HEK293 (cell line): ENCODE measurements around the gene ZFYVE19.

Experiments used
- BCL11A ChIP-seq: fragments of 450-650 bp; formaldehyde crosslinking; IDR thresholded peaks from 2 replicates; pipeline ENCODE4 v1.5.1; 2016; ENCODE audit warnings: low read depth, missing biosample characterization, missing genetic modification characterization
- HOXD13 ChIP-seq: sonication (generic); formaldehyde crosslinking; IDR thresholded peaks from 2 replicates; pipeline ENCODE4 v1.8.0; 2022; ENCODE audit warnings: missing genetic modification reagents, borderline replicate concordance
- KLF10 ChIP-seq: fragments of 450-650 bp; IDR thresholded peaks from 2 replicates; pipeline ENCODE4 v1.5.1; 2018; ENCODE audit warnings: missing biosample characterization, mild to moderate bottlenecking, missing genetic modification characterization
- KLF7 ChIP-seq: fragments of 450-650 bp; formaldehyde crosslinking; IDR thresholded peaks from 2 replicates; pipeline ENCODE4 v1.5.1; 2016; ENCODE audit warnings: missing biosample characterization, missing genetic modification characterization, borderline replicate concordance
- MZF1 ChIP-seq: fragments of 450-650 bp; formaldehyde crosslinking; IDR thresholded peaks from 2 replicates; pipeline ENCODE4 v1.5.1; 2017; ENCODE audit warnings: missing biosample characterization, missing genetic modification characterization, borderline replicate concordance
- SALL2 ChIP-seq: fragments of 450-650 bp; formaldehyde crosslinking; IDR thresholded peaks from 2 replicates; pipeline ENCODE4 v1.5.0; 2017; ENCODE audit warnings: missing biosample characterization, mild to moderate bottlenecking, missing genetic modification characterization, borderline replicate concordance
- YY1 ChIP-seq: fragments of 450-650 bp; formaldehyde crosslinking; IDR thresholded peaks from 2 replicates; pipeline ENCODE4 v1.5.1; 2018; ENCODE audit warnings: missing biosample characterization, missing genetic modification characterization
- ZBTB20 ChIP-seq: fragments of 450-650 bp; formaldehyde crosslinking; IDR thresholded peaks from 2 replicates; pipeline ENCODE4 v1.5.1; 2016; ENCODE audit warnings: missing biosample characterization, missing genetic modification characterization
- ZBTB8A ChIP-seq: fragments of 450-650 bp; formaldehyde crosslinking; IDR thresholded peaks from 2 replicates; pipeline ENCODE4 v1.5.1; 2016; ENCODE audit warnings: missing biosample characterization, missing genetic modification characterization
- ZIC2 ChIP-seq: fragments of 450-650 bp; formaldehyde crosslinking; IDR thresholded peaks from 2 replicates; pipeline ENCODE4 v1.5.1; 2016; ENCODE audit warnings: missing biosample characterization, missing genetic modification characterization
- ZNF10 ChIP-seq: fragments of 450-650 bp; formaldehyde crosslinking; IDR thresholded peaks from 2 replicates; pipeline ENCODE4 v1.5.1; 2017; ENCODE audit warnings: missing biosample characterization, missing genetic modification characterization
- ZNF2 ChIP-seq: fragments of 450-650 bp; formaldehyde crosslinking; IDR thresholded peaks from 2 replicates; pipeline ENCODE4 v1.5.1; 2016; ENCODE audit warnings: missing biosample characterization, missing genetic modification characterization
- ZNF202 ChIP-seq: fragments of 450-650 bp; formaldehyde crosslinking; IDR thresholded peaks from 2 replicates; pipeline ENCODE4 v1.5.1; 2016; ENCODE audit warnings: missing biosample characterization, missing genetic modification characterization, borderline replicate concordance
- ZNF221 ChIP-seq: fragments of 450-650 bp; formaldehyde crosslinking; IDR thresholded peaks from 2 replicates; pipeline ENCODE4 v1.5.1; 2017; ENCODE audit warnings: missing biosample characterization, missing genetic modification characterization, borderline replicate concordance
- ZNF239 ChIP-seq: fragments of 450-650 bp; formaldehyde crosslinking; IDR thresholded peaks from 2 replicates; pipeline ENCODE4 v1.5.1; 2016; ENCODE audit warnings: missing biosample characterization, missing genetic modification characterization
- ZNF266 ChIP-seq: fragments of 450-650 bp; formaldehyde crosslinking; IDR thresholded peaks from 2 replicates; pipeline ENCODE4 v1.5.1; 2016; ENCODE audit warnings: missing biosample characterization, missing genetic modification characterization, low read depth
- ZNF292 ChIP-seq: fragments of 450-650 bp; formaldehyde crosslinking; IDR thresholded peaks from 2 replicates; pipeline ENCODE4 v1.5.1; 2016; ENCODE audit warnings: low read depth, missing biosample characterization, missing genetic modification characterization, borderline replicate concordance
- ZNF302 ChIP-seq: fragments of 450-650 bp; formaldehyde crosslinking; IDR thresholded peaks from 2 replicates; pipeline ENCODE4 v1.5.1; 2016; ENCODE audit warnings: missing biosample characterization, missing genetic modification characterization, low read depth
- ZNF391 ChIP-seq: fragments of 450-650 bp; formaldehyde crosslinking; IDR thresholded peaks from 2 replicates; pipeline ENCODE4 v1.5.1; 2016; ENCODE audit warnings: low read depth, missing biosample characterization, missing genetic modification characterization, borderline replicate concordance
- ZNF404 ChIP-seq: fragments of 450-650 bp; formaldehyde crosslinking; IDR thresholded peaks from 2 replicates; pipeline ENCODE4 v1.5.1; 2017; ENCODE audit warnings: missing biosample characterization, missing genetic modification characterization
- ZNF416 ChIP-seq: fragments of 450-650 bp; formaldehyde crosslinking; IDR thresholded peaks from 2 replicates; pipeline ENCODE4 v1.5.1; 2016; ENCODE audit warnings: missing biosample characterization, missing genetic modification characterization
- ZNF521 ChIP-seq: fragments of 450-650 bp; formaldehyde crosslinking; IDR thresholded peaks from 2 replicates; pipeline ENCODE4 v1.5.1; 2017; ENCODE audit warnings: missing biosample characterization, mild to moderate bottlenecking, missing genetic modification characterization
- ZNF530 ChIP-seq: fragments of 450-650 bp; formaldehyde crosslinking; IDR thresholded peaks from 2 replicates; pipeline ENCODE4 v1.5.1; 2016; ENCODE audit warnings: low read depth, missing biosample characterization, missing genetic modification characterization
- ZNF585B ChIP-seq: fragments of 450-650 bp; formaldehyde crosslinking; IDR thresholded peaks from 2 replicates; pipeline ENCODE4 v1.5.1; 2016; ENCODE audit warnings: missing biosample characterization, missing genetic modification characterization
- ZNF629 ChIP-seq: fragments of 450-650 bp; formaldehyde crosslinking; IDR thresholded peaks from 2 replicates; pipeline ENCODE4 v1.5.1; 2017; ENCODE audit warnings: missing biosample characterization, missing genetic modification characterization
- ZNF776 ChIP-seq: fragments of 450-650 bp; formaldehyde crosslinking; IDR thresholded peaks from 2 replicates; pipeline ENCODE4 v1.5.0; 2017; ENCODE audit warnings: missing biosample characterization, missing genetic modification characterization, borderline replicate concordance
- ZNF837 ChIP-seq: fragments of 450-650 bp; formaldehyde crosslinking; IDR thresholded peaks from 2 replicates; pipeline ENCODE4 v1.5.1; 2016; ENCODE audit warnings: missing biosample characterization, missing genetic modification characterization
- ZNF843 ChIP-seq: fragments of 450-650 bp; formaldehyde crosslinking; IDR thresholded peaks from 2 replicates; pipeline ENCODE4 v1.5.1; 2016; ENCODE audit warnings: missing biosample characterization, missing genetic modification characterization
- TF ChIP-seq, protein P1 (sequence below): fragments of 450-650 bp; formaldehyde crosslinking; IDR thresholded peaks from 2 replicates; pipeline ENCODE4 v1.5.1; 2017; ENCODE audit warnings: missing biosample characterization, missing genetic modification characterization
- TF ChIP-seq, protein P2 (sequence below): fragments of 450-650 bp; formaldehyde crosslinking; IDR thresholded peaks from 2 replicates; pipeline ENCODE4 v1.5.1; 2016; ENCODE audit warnings: missing biosample characterization, missing genetic modification characterization
- TF ChIP-seq, protein P3 (sequence below): fragments of 450-650 bp; formaldehyde crosslinking; optimal IDR thresholded peaks from 2 replicates; pipeline ENCODE3; 2016; ENCODE audit warnings: missing biosample characterization, mild to moderate bottlenecking, missing genetic modification characterization
- TF ChIP-seq, protein P4 (sequence below): fragments of 450-650 bp; formaldehyde crosslinking; IDR thresholded peaks from 2 replicates; pipeline ENCODE4 v1.5.1; 2016; ENCODE audit warnings: missing biosample characterization, missing genetic modification characterization

The ZFYVE19 gene

DNA sequence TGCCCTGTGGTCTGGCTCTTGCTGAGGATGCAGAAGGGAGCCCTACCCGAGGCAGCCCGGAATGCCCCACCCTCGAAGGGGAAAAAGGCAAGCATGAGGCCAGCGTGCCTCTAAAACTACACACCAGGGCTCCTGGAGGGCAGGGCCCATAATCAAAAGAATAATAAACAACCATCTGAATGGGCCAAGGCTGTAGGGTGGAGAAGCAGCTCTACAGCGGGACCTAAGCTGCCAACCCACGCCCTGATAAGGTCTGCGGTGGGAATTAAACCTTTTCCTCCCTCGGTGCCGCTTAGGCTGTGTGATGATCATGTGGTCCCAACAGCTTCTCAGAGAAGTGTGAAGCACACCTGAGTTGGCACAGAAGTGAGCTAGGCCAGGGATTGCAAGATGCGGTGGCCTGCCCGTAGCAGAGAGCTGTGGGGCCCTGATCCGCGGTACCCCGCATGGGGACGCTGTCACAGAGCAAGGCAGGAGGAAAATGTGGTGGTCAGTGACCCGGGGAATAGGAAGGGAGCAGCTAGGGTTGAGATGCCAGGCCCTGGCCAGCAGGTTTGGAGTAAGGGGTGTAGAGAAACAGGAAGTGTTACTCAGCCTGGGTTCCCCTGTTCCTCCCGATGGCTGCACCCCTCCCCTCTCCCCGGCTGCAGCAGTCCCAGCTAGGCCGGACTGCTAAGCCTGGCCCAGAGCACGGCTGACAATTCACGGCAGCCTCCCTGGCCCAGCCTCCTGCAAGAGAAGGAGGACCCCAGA, 38.2 kb upstream of the ZFYVE19 start (continued):
- no peak for TF ChIP-seq KLF10
- TF ChIP-seq ZNF404 (tag by site-specific recombination): no peak
- TF ChIP-seq, protein P1, sequence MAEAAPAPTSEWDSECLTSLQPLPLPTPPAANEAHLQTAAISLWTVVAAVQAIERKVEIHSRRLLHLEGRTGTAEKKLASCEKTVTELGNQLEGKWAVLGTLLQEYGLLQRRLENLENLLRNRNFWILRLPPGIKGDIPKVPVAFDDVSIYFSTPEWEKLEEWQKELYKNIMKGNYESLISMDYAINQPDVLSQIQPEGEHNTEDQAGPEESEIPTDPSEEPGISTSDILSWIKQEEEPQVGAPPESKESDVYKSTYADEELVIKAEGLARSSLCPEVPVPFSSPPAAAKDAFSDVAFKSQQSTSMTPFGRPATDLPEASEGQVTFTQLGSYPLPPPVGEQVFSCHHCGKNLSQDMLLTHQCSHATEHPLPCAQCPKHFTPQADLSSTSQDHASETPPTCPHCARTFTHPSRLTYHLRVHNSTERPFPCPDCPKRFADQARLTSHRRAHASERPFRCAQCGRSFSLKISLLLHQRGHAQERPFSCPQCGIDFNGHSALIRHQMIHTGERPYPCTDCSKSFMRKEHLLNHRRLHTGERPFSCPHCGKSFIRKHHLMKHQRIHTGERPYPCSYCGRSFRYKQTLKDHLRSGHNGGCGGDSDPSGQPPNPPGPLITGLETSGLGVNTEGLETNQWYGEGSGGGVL (tag by site-specific recombination): no peak
- TF ChIP-seq ZNF202 (tag by site-specific recombination): no peak
- no peak for TF ChIP-seq MZF1 (tag by site-specific recombination)
- no peak for TF ChIP-seq ZNF521 (tag by site-specific recombination)
- peak; percentile 99 for TF ChIP-seq ZNF239 (tag by site-specific recombination)
- no peak for TF ChIP-seq ZBTB20 (tag by site-specific recombination)
- TF ChIP-seq ZNF221 (tag by site-specific recombination): no peak
- TF ChIP-seq ZIC2: peak; percentile 67
- no peak for TF ChIP-seq ZNF292
- TF ChIP-seq ZNF2 (tag by site-specific recombination): 0 out of 2 replicates have a peak, but pooled peaks have one; percentile 14
- no peak for TF ChIP-seq ZNF530 (tag by site-specific recombination)
- no peak for TF ChIP-seq YY1
- TF ChIP-seq SALL2: no peak
- no peak for TF ChIP-seq ZNF776 (tag by site-specific recombination)
- TF ChIP-seq, protein P2, sequence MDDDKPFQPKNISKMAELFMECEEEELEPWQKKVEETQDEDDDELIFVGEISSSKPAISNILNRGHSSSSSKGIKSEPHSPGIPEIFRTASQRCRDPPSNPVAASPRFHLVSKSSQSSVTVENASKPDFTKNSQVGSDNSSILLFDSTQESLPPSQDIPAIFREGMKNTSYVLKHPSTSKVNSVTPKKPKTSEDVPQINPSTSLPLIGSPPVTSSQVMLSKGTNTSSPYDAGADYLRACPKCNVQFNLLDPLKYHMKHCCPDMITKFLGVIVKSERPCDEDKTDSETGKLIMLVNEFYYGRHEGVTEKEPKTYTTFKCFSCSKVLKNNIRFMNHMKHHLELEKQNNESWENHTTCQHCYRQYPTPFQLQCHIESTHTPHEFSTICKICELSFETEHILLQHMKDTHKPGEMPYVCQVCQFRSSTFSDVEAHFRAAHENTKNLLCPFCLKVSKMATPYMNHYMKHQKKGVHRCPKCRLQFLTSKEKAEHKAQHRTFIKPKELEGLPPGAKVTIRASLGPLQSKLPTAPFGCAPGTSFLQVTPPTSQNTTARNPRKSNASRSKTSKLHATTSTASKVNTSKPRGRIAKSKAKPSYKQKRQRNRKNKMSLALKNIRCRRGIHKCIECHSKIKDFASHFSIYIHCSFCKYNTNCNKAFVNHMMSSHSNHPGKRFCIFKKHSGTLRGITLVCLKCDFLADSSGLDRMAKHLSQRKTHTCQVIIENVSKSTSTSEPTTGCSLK: no peak
- peak; percentile 76 for TF ChIP-seq ZBTB8A (tag by site-specific recombination)
- TF ChIP-seq, protein P3, sequence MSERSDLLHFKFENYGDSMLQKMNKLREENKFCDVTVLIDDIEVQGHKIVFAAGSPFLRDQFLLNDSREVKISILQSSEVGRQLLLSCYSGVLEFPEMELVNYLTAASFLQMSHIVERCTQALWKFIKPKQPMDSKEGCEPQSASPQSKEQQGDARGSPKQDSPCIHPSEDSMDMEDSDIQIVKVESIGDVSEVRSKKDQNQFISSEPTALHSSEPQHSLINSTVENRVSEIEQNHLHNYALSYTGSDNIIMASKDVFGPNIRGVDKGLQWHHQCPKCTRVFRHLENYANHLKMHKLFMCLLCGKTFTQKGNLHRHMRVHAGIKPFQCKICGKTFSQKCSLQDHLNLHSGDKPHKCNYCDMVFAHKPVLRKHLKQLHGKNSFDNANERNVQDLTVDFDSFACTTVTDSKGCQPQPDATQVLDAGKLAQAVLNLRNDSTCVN (tag by site-specific recombination): no peak
- no peak for TF ChIP-seq HOXD13
- peak; percentile 14; the same call in 1 of the 2 replicates for TF ChIP-seq ZNF629
- no peak for TF ChIP-seq ZNF10 (tag by site-specific recombination)
- TF ChIP-seq BCL11A (tag by site-specific recombination): no peak
- TF ChIP-seq ZNF391 (tag by site-specific recombination): no peak
- no peak for TF ChIP-seq ZNF266 (tag by site-specific recombination)
- no peak for TF ChIP-seq ZNF302
- TF ChIP-seq ZNF585B: no peak
- peak; percentile 81; the same call in 1 of the 2 replicates for TF ChIP-seq KLF7
- TF ChIP-seq, protein P4, sequence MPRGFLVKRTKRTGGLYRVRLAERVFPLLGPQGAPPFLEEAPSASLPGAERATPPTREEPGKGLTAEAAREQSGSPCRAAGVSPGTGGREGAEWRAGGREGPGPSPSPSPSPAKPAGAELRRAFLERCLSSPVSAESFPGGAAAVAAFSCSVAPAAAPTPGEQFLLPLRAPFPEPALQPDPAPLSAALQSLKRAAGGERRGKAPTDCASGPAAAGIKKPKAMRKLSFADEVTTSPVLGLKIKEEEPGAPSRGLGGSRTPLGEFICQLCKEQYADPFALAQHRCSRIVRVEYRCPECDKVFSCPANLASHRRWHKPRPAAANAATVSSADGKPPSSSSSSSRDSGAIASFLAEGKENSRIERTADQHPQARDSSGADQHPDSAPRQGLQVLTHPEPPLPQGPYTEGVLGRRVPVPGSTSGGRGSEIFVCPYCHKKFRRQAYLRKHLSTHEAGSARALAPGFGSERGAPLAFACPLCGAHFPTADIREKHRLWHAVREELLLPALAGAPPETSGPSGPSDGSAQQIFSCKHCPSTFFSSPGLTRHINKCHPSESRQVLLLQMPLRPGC (tag by site-specific recombination): no peak
- no peak for TF ChIP-seq ZNF837
- no peak for TF ChIP-seq ZNF416
- no peak; the same call in 1 of the 2 replicates for TF ChIP-seq ZNF843 (tag by site-specific recombination)
